Effector CD4-positive, alpha-beta T cell (primary cell): ENCODE results near the gene UBL4A.
A peak's percentile ranks its signal among the peaks of the same experiment; 100 is the strongest.

Source experiments
- DNase-seq: peaks from one replicate; pipeline ENCODE4 v3.0.0-alpha.2; 2020
- total RNA-seq: gene quantifications from one replicate; lab custom pipeline; 2026; lab: John Stamatoyannopoulos, UW

The UBL4A gene
- 13.7 reads per million, percentile 38 among the genes with 10 or more reads in this experiment for total RNA-seq

GRCh38 chrX:154486396-154487207, at the start of gene UBL4A:
TSS of gene UBL4A (minus strand) at chrX:154486615. CDS start at chrX:154486584, 31 bp downstream.
- peak; percentile 39 for DNase-seq

GRCh38 chrX:154535892-154536291, 49.5 kb upstream of the UBL4A start:
- DNase-seq: no peak

GRCh38 chrX:154534526-154535322, 48.3 kb upstream of the UBL4A start:
- peak; percentile 91 for DNase-seq

GRCh38 chrX:154532690-154533089, 46.3 kb upstream of the UBL4A start:
- DNase-seq: no peak

- no peak for DNase-seq
Observed at GRCh38 chrX:154531626-154532025, 45.2 kb upstream of the UBL4A start.

GRCh38 chrX:154530286-154530685, 43.9 kb upstream of the UBL4A start:
- DNase-seq: no peak

- no peak for DNase-seq
Observed at GRCh38 chrX:154529206-154529612, 42.8 kb upstream of the UBL4A start.

GRCh38 chrX:154526901-154527675, 40.7 kb upstream of the UBL4A start:
- DNase-seq: peak; percentile 33

- no peak for DNase-seq
Observed at GRCh38 chrX:154525606-154526490, 39.4 kb upstream of the UBL4A start.

- no peak for DNase-seq
Observed at GRCh38 chrX:154519389-154519788, 33.0 kb upstream of the UBL4A start.

GRCh38 chrX:154517101-154517781, 30.8 kb upstream of the UBL4A start:
- no peak for DNase-seq

- no peak for DNase-seq
Observed at GRCh38 chrX:154516656-154517100, 30.3 kb upstream of the UBL4A start.

GRCh38 chrX:154515966-154516655, 29.7 kb upstream of the UBL4A start, which contains the start of gene FAM3A:
TSS of gene FAM3A (minus strand) at chrX:154516232. CDS start at chrX:154515772, 460 bp downstream.
- peak; percentile 88 for DNase-seq

- no peak for DNase-seq
Observed at GRCh38 chrX:154515090-154515965, 28.9 kb upstream of the UBL4A start.

- no peak for DNase-seq
Observed at GRCh38 chrX:154513716-154514115, 27.3 kb upstream of the UBL4A start.

GRCh38 chrX:154512879-154513553, 26.6 kb upstream of the UBL4A start:
- no peak for DNase-seq

GRCh38 chrX:154511761-154512160, 25.3 kb upstream of the UBL4A start:
- DNase-seq: no peak

GRCh38 chrX:154509455-154509854, 23.0 kb upstream of the UBL4A start:
- no peak for DNase-seq

- DNase-seq: no peak
Observed at GRCh38 chrX:154508384-154508745, 21.9 kb upstream of the UBL4A start.
